ENCODE results near the gene RMRP.
"Not testable (repeated sequence)": the region's sequence is repeated elsewhere in the genome, so short reads cannot be mapped to it uniquely, and the experiment has no call there.

The RMRP gene

GRCh38 chr9:35664531-35665470, 7.0 kb upstream of the RMRP start, which contains the start of gene ARHGEF39:
ARHGEF39 (minus strand) TSS chr9:35665195; CDS start chr9:35665169, 26 bp downstream.
- peak; percentile 71 for DNase-seq

- DNase-seq = no peak
Observed at GRCh38 chr9:35662437-35662836, 4.6 kb upstream of the RMRP start.

- DNase-seq = no peak
Observed at GRCh38 chr9:35661756-35662350, 4.0 kb upstream of the RMRP start.

- DNase-seq = no peak
Observed at GRCh38 chr9:35660966-35661415, 3.2 kb upstream of the RMRP start.

GRCh38 chr9:35659340-35659739, 1.5 kb upstream of the RMRP start:
- no peak for DNase-seq

- DNase-seq = no peak
Observed at GRCh38 chr9:35658968-35659220, 1.1 kb upstream of the RMRP start.

- DNase-seq = peak; percentile 74
Observed at GRCh38 chr9:35658137-35658967, 533 bp upstream of the RMRP start, which contains the start of gene CCDC107. CCDC107 (plus strand) TSS chr9:35658292; CDS start chr9:35658380, 88 bp downstream.

- DNase-seq = no peak
Observed at GRCh38 chr9:35656831-35657545, 831 bp downstream of the RMRP start.

- no peak for DNase-seq
Observed at GRCh38 chr9:35656348-35656747, 1.5 kb downstream of the RMRP start.

- DNase-seq = no peak
Observed at GRCh38 chr9:35653611-35654010, 4.2 kb downstream of the RMRP start.

- DNase-seq = no peak
Observed at GRCh38 chr9:35652829-35653209, 5.0 kb downstream of the RMRP start.

- no peak for DNase-seq
Observed at GRCh38 chr9:35651956-35652828, 5.6 kb downstream of the RMRP start.

GRCh38 chr9:35650341-35651158, 7.3 kb downstream of the RMRP start, which contains the start of gene SIT1:
SIT1 (minus strand) TSS chr9:35650931; CDS start chr9:35650853, 78 bp downstream.
- peak; percentile 33 for DNase-seq

- peak; percentile 36 for DNase-seq
Observed at GRCh38 chr9:35649431-35650340, 8.1 kb downstream of the RMRP start.

GRCh38 chr9:35646533-35647265, 11.1 kb downstream of the RMRP start:
- peak; percentile 89 for DNase-seq

GRCh38 chr9:35646153-35646532, 11.7 kb downstream of the RMRP start:
- no peak for DNase-seq

- DNase-seq = not testable (repeated sequence)
Observed at GRCh38 chr9:35645736-35646135, 12.1 kb downstream of the RMRP start.

- no peak for DNase-seq
Observed at GRCh38 chr9:35643046-35643445, 14.8 kb downstream of the RMRP start.

GRCh38 chr9:35641478-35641877, 16.3 kb downstream of the RMRP start:
- DNase-seq = not testable (repeated sequence)

Data from stimulated activated CD4-positive, alpha-beta T cell treated with anti-CD3 and anti-CD28 coated beads, Interleukin-1b, Interleukin-23, amount 100 ng/mL, for 48 hours (primary cell).